ENCODE measurements around the gene CAPNS1. TPM values are rescaled to one million over a fixed set of nuclear protein-coding genes. Genes with fewer than 3 reads are reported as not detected.

The CAPNS1 gene
- polyA plus RNA-seq, 3 donors, result 239 to 740 (median 282) TPM

DNA sequence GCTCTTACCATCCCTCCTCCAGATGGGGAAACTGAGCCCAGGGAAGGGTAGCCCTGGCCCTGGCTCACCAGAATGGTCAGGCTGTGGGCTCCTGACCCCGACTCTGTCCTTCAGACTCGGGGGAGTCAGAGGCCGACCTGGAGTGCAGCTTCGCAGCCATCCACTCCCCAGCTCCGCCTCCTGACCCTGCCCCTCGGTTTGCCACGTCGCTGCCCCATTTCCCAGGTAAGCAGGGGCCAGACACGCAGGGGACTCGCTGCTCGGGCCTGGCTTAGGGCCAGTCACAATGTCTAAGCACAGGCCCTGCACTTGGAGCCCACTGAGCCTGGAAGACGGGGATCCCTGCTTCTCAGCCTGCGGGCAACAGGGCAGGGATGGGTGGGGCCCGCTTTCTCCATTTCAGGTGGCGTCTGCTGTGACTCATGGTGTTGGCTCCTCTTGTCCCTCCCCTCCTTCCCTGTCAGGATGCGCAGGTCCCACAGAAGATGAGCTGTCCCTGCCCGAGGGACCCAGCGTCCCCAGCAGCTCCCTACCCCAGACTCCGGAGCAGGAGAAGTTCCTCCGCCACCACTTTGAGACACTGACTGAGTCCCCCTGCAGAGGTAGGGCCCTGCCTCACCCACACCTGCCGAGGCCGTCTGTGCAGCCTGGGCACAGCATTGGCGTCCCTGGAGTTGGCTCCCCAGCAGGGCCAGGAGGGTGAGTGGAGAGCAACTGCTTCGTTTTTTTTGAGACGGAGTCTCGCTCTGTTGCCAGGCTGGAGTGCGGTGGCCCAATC, 38.1 kb upstream of the CAPNS1 start:
- H3K4me3 ChIP-seq (replicated peaks in 1 of 3; ENCODE audit: low read depth in 2 of 3, low read length in 3 of 3), result no peak overlapping the region
- peaks cover 0 to 4% (median 0%) of the 10 kb centered on the region in 3 donors for H3K27me3 Mint-ChIP-seq (ENCODE audit: low read depth in 3 of 3)
- H4K20me1 ChIP-seq (ENCODE audit: insufficient read depth, low read length), result no peaks in the 10 kb centered on the region
- DNase-seq, result no peak
- intact Hi-C loops (cut with micrococcal nuclease), result no loop called here
- no peaks in the 10 kb centered on the region for H3K9me3 ChIP-seq (replicated peaks in 1 of 2; ENCODE audit: control insufficient read depth in 1 of 2, insufficient read depth in 1 of 2, low read length in 2 of 2)
- no peaks in the 10 kb centered on the region for H3K27me3 ChIP-seq (ENCODE audit: control insufficient read depth in 2 of 2, insufficient read depth in 2 of 2, low read length in 2 of 2)
- H3K4me2 ChIP-seq (replicated peaks; ENCODE audit: extremely low read depth, low read length, poor library complexity, severe bottlenecking), result no peak overlapping the region
- peak overlapping the region in 3 of 7 donors; percentile 6 to 63 (median 53) for H3K27ac Mint-ChIP-seq
- no peaks in the 10 kb centered on the region for H3K4me1 Mint-ChIP-seq
- peaks cover 29 to 84% of the 10 kb centered on the region in 2 donors for H3K36me3 Mint-ChIP-seq
- peaks cover 58 to 85% of the 10 kb centered on the region in 2 donors for H3K36me3 ChIP-seq (replicated peaks in 1 of 2; ENCODE audit: control insufficient read depth in 1 of 2, insufficient read depth in 2 of 2, low read length in 2 of 2)
- TF ChIP-seq CTCF (IDR thresholded peaks at IDR 0.05), result no peak
- 96% methylated on average over 25 of the region's 27 CpGs for WGBS (ENCODE audit: insufficient coverage)
- H3K4me1 ChIP-seq (ENCODE audit: control insufficient read depth in 1 of 2, insufficient read depth in 2 of 2, low read length in 2 of 2), result no peaks in the 10 kb centered on the region
- H3K9ac ChIP-seq (ENCODE audit: insufficient read depth, low read length, poor library complexity, severe bottlenecking), result no peak overlapping the region
- H3K79me2 ChIP-seq (ENCODE audit: insufficient read depth, low read length), result no peaks in the 10 kb centered on the region
- no peak overlapping the region for H3K27ac ChIP-seq (ENCODE audit: low read depth in 1 of 2, low read length in 2 of 2)
- no peak overlapping the region for H3K4me3 Mint-ChIP-seq
- no peak overlapping the region for H2AFZ ChIP-seq (ENCODE audit: insufficient read depth, low read depth, low read length, poor library complexity, severe bottlenecking)
- no peaks in the 10 kb centered on the region for H3K9me3 Mint-ChIP-seq

DNA sequence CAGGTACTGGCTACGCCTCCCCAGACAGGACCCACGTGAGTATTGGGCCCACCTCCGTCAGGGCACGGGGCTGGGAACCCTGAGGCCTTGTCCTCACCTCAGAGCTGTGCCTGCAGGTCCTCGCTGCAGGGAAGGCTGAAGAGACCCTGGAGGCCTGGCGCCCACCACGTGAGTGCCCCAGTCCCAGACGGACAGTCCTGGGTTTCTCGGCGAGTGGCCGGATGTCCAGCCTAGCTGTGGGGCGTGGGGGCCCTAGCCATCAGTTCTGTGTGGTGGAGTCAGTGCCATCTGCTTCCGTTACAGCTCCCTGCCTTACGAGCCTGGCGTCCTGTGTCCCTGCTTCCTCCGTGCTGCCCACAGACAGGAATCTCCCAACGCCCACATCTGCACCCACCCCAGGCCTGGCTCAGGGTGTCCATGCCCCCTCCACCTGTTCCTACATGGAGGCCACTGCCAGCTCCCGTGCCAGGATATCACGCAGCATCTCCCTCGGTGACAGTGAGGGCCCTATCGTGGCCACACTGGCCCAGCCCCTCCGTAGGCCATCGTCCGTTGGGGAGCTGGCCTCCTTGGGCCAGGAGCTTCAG, 36.7 kb upstream of the CAPNS1 start:
- no peaks in the 10 kb centered on the region for H3K9me3 ChIP-seq (replicated peaks in 1 of 2; ENCODE audit: control insufficient read depth in 1 of 2, insufficient read depth in 1 of 2, low read length in 2 of 2)
- H4K20me1 ChIP-seq (ENCODE audit: insufficient read depth, low read length), result no peaks in the 10 kb centered on the region
- TF ChIP-seq CTCF (IDR thresholded peaks at IDR 0.05), result no peak
- H3K4me2 ChIP-seq (replicated peaks; ENCODE audit: extremely low read depth, low read length, poor library complexity, severe bottlenecking), result no peak overlapping the region
- no peaks in the 10 kb centered on the region for H3K79me2 ChIP-seq (ENCODE audit: insufficient read depth, low read length)
- Mint-ChIP-seq H3K27ac (peak overlapping the region in 1 of 7 donors; percentile 67), H3K27me3 (ENCODE audit: low read depth in 3 of 3) (peaks cover 0 to 4% (median 0%) of the 10 kb centered on the region in 3 donors), H3K36me3 (peaks cover 23 to 70% of the 10 kb centered on the region in 2 donors), H3K4me1 (no peaks in the 10 kb centered on the region), H3K4me3 (no peak overlapping the region), H3K9me3 (no peaks in the 10 kb centered on the region)
- H3K27me3 ChIP-seq (ENCODE audit: control insufficient read depth in 2 of 2, insufficient read depth in 2 of 2, low read length in 2 of 2), result no peaks in the 10 kb centered on the region
- no peak overlapping the region for H3K9ac ChIP-seq (ENCODE audit: insufficient read depth, low read length, poor library complexity, severe bottlenecking)
- no peak overlapping the region for H3K4me3 ChIP-seq (replicated peaks in 1 of 3; ENCODE audit: low read depth in 2 of 3, low read length in 3 of 3)
- H3K36me3 ChIP-seq (replicated peaks in 1 of 2; ENCODE audit: control insufficient read depth in 1 of 2, insufficient read depth in 2 of 2, low read length in 2 of 2), result peaks cover 52 to 78% of the 10 kb centered on the region in 2 donors
- H2AFZ ChIP-seq (ENCODE audit: insufficient read depth, low read depth, low read length, poor library complexity, severe bottlenecking), result no peak overlapping the region
- H3K4me1 ChIP-seq (ENCODE audit: control insufficient read depth in 1 of 2, insufficient read depth in 2 of 2, low read length in 2 of 2), result no peaks in the 10 kb centered on the region
- intact Hi-C loops (cut with micrococcal nuclease), result no loop called here
- H3K27ac ChIP-seq (ENCODE audit: low read depth in 1 of 2, low read length in 2 of 2), result no peak overlapping the region
- 99% methylated on average over 24 of the region's 24 CpGs for WGBS (ENCODE audit: insufficient coverage)
- no peak for DNase-seq
